ENCODE results near the gene TAS2R60. TPM values are rescaled to one million over a fixed set of nuclear protein-coding genes. Genes with fewer than 3 reads are reported as not detected.
"Not testable (repeated sequence)": the region's sequence is repeated elsewhere in the genome, so short reads cannot be mapped to it uniquely, and the experiment has no call there.

TAS2R60 gene, protein sequence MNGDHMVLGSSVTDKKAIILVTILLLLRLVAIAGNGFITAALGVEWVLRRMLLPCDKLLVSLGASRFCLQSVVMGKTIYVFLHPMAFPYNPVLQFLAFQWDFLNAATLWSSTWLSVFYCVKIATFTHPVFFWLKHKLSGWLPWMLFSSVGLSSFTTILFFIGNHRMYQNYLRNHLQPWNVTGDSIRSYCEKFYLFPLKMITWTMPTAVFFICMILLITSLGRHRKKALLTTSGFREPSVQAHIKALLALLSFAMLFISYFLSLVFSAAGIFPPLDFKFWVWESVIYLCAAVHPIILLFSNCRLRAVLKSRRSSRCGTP
- polyA plus RNA-seq (ENCODE audit: insufficient read length in 4 of 4): not detected

DNA sequence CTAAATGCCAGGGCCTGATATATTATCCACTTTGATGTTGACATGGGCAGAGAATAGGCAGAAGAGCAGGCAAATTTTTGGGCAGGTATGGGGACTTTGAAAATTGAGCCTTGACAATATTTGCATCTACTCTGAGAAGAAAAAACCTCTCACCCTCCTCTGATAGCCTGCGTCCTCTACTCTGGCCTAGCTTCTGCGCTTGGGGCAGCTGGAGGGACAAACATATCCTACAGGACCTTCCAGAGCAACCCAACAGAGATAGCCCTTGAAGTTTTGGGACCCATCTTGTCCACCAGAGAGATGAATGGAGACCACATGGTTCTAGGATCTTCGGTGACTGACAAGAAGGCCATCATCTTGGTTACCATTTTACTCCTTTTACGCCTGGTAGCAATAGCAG is at the start of gene TAS2R60:
TAS2R60 (plus strand) TSS at position 301 of the 400 bp plus-strand sequence; CDS start at position 301, 0 bp downstream.
- no peak for DNase-seq (ENCODE audit: low read depth in 4 of 4, low spot score in 2 of 4)

DNA sequence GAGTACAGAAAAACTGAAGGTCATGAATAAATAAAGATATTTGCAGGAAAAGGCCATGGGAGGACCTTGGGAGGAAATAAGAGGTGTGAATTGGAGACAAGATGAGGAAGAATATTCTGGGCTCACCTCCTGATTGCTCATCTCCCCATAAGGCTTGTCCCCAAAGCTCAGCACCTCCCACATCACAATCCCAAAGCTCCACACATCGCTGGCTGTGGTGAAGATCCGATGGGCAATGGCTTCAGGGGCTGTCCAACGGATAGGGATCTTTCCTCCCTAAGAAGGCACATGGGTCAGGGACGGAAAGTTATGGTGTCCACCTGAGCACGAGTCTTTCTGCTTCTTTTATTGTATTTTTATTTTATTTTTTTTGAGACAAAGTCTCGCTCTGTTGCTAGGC is 49.2 kb upstream of the TAS2R60 start:
- DNase-seq (ENCODE audit: low read depth in 4 of 4, low spot score in 2 of 4): no peak

DNA sequence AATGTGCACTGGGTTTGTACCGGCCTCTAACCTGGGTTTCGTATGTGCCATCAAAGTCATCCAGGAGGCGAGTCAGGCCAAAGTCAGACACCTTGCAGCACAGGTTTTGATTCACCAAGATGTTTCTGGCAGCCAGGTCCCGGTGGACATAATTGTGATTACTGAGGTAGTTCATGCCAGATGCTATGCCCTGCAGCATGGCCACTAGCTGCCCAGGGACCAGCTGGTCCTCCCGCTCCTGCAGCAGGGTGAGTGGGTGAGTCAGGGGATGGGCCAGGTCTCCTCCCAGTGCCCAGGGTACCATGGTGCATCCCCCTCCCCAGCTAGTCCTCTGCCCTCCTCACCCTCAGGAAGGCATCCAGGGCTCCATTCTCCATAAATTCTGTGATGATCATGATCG is 48.5 kb upstream of the TAS2R60 start:
- DNase-seq (ENCODE audit: low read depth in 4 of 4, low spot score in 2 of 4): no peak

DNA sequence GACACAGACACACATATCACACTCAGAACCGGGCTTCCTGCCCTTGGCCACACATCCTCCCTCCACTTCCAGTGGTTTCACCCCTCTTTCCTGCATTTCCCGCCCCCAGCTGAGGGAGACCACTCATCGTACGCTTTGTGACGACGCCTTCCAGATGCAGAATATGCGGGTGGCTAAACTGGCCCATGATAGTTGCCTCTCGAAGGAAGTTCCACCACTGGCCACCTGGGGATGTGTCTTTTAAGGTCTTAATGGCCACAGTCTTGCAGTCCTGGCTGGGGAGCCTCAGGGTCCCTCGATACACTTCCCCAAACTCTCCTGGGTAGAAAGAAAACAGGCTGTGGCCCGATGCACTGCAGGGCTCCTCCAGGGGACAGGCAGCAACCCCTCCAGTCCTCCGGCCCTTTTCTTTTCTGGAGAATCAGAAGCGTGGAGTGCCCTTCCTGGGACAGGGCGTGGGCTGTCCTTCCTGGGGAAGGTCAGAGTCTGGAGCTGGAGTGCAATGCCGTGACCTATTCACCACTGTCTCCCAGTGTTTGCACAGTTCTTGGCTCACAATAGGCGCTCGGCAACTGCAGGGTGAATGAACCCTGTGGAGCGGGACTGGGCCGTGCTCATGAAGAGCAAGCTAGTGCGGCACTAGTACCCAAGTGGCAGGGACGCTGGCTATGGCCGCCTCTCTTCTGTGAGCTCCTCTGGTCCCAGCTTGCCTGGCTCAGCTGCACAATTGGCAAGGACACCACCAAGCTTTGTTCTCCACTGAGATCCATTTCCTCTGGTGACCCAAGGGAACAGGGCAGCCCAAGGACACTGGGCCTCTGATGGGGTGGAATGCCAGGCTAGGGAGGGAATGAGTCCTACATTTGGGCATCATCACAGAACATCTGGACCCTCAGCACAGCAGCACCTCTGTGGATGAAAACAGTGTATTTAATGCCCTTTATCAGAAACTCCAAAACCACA is 47.8 kb upstream of the TAS2R60 start:
- DNase-seq (ENCODE audit: low read depth in 4 of 4, low spot score in 2 of 4): no peak

DNA sequence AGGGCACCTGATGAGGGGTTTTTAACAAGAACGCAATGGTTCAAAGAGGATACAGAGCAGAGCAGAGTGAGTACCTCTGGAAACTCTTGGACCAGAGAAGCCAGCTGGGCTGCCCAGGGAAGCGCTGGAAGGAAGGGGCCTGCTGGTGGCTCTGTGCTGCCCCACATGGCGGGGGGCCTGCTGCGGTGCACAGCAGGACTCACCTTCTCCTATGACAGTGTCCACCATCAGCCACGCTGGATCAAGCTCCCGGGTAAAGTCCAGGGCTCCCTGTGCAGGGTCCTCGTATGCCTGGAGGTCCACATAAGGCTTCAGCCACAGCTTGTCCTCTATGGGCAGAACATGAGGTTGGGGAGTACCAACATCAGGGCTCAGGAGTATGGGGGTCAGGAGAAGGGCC is 47.1 kb upstream of the TAS2R60 start:
- no peak for DNase-seq (ENCODE audit: low read depth in 4 of 4, low spot score in 2 of 4)

DNA sequence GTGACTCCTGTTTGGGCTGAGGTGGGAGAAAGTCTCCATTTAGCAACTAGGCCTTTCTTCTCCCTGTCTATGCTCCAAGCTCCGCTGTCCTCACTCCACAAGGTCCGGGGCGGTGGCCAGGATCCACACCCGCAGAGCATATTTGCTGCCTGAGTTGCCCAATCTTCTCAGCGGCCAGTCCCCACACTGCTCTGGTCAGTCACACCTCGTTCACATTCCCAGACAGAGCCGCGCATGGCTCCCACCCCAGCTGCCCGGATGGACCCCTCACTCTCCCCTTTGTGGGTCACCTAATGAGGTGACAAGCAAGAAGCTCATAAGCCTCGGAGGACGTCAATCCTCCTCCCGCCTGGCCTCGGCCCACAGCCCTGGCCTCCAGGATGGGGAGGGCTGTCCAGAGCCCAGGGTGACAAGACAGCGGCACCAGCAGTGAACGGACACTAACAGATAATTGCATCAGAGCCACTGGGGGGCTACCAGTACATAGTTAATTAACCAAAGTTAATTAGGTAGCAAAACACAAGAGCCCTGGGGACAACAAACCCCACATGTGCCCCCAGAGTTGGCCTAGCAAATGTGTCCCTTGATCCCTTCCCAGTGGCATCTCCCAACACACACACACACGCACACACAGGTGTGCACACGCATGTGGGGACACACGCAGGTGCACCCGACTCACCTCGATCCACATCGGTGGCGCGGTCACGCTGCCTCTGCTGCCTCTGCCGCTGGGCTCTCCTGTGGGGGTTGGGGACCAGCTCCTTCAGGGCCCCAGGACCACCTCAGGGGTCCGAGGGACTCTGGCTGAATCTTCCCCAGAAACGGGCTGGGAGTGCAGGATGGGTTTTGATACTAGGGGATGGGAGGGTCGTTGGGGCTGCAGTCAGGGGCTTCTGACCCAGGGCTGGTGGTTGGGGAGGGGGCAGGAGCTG is 46.4 kb upstream of the TAS2R60 start:
- no peak for DNase-seq (ENCODE audit: low read depth in 4 of 4, low spot score in 2 of 4)

DNA sequence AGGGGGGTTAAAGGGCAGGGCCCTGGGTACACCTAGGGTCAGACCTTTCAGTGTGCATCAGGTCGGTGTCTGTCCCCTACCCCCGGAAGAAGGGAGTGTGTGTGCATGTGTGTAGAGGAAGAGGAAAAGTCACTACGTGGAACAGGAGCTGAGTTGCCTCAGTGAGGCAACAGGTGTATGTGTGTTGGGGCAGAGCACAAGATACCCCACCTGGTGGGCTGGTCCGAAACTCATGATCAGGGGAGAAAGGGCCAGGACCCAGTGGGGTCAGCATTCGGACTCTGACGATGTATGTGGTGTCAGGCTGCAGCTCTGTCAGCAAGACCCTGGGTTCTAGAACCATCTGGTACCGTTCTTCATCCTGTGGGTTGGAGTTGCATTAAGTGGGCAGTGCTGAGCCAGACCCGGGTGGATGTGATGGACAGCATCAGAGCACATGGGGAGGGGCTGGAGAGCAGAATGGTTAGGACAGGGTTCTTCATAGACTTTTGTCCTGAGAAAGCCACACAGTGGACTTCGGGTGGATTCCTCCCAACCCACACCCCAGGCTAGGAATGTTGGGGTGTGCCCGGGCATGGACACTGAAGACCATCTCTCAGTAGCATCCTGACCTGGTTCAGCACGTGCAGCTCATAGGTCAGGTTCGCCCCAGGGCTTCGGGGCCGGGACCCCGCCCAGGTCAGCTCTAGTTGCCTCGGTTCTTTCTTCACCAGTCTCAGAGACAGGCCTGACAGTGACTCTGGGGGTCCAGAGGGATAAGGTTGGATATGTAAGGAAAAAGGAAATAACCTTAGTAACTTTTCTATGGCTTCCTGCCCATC is 45.3 kb upstream of the TAS2R60 start:
- DNase-seq (ENCODE audit: low read depth in 4 of 4, low spot score in 2 of 4): no peak

DNA sequence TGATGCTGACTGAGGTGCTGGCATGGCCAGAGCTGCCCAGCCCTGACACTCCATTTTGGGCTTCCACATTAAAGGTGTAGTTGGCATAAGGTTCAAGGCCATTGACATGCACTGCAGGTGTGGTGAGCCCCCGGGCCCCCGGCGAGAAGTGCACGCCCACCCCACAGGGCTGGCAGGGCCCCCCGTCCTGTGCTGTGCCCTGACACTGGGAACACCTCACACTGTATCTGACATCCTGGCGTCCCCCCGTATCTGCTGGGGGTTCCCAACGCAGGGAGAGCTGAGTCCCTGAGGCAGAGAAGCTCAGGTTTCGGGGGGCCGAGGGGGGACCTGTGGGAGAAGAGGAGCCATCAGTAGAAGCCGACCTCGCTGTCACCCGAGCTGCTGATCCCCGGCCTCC is 44.6 kb upstream of the TAS2R60 start:
- DNase-seq (ENCODE audit: low read depth in 4 of 4, low spot score in 2 of 4): no peak

DNA sequence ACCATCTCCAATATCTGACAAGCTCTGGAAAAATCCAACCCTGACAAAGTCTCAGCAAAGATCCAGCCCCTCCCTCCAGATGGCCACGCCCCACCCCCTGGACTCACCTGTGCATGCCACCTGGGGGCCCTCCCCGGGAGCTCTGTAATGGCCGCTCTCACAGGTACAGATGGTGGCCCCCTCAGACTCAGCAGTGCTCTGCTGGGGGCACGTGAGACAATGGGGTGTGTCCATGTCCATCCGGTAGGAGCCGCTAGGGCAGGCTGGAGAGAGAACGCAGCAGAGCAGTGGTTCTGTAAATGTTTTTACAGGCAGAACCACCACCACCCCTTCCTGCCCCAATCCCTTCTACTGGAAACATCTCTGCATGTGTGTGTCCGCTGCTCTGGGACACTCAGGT is 44.1 kb upstream of the TAS2R60 start:
- DNase-seq (ENCODE audit: low read depth in 4 of 4, low spot score in 2 of 4): no peak

DNA sequence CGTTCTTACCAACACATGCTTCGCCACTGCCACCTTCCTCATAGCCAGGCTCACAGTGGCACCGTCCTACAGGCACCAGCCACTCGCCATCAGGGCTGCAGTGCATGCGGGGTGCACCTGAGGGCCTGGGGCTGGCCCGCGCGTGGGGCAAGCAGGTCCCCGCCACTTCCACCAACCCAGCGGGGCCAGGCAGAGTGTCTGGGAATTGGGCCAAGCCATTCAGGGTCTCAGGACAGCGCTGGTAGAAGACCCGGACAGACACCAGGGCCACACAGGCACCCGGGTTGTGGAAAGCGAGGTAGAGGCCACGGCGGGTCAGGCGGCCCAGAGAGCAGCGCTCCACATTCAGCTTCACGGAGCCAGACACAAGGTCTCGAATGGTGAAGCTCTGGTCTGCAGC is 43.6 kb upstream of the TAS2R60 start:
- no peak for DNase-seq (ENCODE audit: low read depth in 4 of 4, low spot score in 2 of 4)

DNA sequence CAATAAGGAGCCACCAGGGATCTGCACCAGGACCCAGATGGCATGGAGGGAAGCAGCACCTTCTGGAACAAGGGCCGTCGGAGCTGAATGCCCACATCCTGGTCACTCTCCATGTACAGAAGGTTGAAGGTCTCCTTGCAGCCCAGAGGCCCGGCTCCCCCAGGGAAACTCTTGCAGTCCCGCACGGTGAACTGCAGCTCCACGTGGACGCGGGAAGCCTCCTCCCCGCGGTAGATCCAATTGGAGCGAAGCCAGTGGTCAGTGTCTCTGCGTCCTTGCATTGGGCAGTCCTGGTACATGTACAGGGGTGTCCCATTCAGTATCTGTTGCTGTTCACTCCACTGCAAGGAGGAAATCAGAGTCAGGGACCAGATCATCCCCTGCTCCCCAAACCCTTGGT is 42.0 kb upstream of the TAS2R60 start:
- no peak for DNase-seq (ENCODE audit: low read depth in 4 of 4, low spot score in 2 of 4)

DNA sequence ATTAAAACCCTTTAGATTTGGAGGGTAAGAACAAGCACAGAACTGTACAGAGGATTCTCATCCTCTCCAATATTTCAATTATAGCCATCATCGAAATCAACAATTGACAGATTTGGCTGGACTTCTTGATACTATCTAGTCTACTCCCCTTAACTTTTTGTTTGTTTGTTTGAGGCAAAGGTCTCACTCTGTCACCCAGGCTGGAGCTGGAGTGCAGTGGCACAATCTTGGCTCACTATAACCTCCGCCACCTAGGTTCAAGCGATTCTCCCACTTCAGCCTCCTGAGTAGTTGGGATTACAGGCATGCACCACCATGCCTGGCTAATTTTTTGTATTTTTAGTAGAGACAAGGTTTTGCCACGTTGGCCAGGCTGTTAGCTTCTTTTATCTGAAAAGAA is 41.0 kb upstream of the TAS2R60 start:
- DNase-seq (ENCODE audit: low read depth in 4 of 4, low spot score in 2 of 4): not testable (repeated sequence)

DNA sequence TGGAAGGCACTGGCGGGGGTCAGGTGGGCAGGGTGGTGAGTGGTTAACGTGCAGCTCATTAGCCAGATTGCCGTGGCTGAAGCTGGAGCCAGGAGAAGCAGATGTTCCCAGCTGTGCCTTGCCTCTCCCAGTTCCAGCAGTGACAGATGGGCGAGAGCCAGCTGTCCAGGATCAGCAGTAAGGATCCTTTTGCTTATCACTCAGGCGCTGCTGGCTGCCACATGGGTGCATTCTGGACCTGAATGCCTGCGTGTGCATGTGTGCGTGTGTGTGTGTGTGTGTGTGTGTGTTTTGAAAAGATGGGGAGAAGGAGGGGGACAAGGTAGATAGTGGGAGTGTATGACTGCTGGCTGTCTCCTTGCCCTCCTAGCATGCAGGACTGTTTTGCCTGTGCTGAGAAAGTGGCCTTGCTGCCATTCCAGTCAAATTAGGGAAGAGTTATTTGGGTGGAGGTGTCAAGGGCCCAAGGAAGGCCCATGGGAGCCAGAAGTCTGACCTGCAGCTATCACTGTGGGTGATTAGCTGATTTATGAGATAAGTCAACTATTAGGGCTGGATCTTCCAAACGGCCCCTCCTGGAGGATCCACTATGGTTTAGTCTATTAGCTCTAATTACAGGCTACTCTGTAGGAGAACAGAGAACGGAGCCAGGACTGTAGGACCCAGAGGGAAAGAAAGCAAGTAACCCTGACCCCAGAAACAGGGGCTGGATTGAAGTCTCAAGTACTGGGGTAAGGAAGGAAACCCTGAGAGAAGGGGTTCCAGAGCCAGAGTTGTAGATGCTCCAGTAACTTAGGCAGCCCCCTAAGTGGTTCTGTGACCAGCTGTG is 37.9 kb upstream of the TAS2R60 start:
- DNase-seq (ENCODE audit: low read depth in 4 of 4, low spot score in 2 of 4): no peak

DNA sequence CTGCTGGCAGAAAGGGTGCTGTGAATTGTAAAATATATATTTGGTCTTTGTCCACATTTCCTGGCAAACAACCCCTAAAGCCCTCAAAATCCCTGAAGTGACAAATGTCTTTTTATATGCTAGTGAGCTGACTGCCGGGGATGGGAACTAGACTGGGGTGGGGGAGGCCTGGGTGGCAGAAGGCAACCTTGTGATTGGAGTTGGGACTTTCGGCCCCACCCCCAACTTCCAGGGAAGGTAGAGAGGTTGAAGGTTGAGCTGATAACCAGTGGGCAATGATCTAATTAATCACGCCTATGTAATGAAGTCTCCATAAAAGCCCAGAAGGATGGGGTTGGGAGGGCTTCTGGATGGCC is 37.3 kb upstream of the TAS2R60 start:
- no peak for DNase-seq (ENCODE audit: low read depth in 4 of 4, low spot score in 2 of 4)

DNA sequence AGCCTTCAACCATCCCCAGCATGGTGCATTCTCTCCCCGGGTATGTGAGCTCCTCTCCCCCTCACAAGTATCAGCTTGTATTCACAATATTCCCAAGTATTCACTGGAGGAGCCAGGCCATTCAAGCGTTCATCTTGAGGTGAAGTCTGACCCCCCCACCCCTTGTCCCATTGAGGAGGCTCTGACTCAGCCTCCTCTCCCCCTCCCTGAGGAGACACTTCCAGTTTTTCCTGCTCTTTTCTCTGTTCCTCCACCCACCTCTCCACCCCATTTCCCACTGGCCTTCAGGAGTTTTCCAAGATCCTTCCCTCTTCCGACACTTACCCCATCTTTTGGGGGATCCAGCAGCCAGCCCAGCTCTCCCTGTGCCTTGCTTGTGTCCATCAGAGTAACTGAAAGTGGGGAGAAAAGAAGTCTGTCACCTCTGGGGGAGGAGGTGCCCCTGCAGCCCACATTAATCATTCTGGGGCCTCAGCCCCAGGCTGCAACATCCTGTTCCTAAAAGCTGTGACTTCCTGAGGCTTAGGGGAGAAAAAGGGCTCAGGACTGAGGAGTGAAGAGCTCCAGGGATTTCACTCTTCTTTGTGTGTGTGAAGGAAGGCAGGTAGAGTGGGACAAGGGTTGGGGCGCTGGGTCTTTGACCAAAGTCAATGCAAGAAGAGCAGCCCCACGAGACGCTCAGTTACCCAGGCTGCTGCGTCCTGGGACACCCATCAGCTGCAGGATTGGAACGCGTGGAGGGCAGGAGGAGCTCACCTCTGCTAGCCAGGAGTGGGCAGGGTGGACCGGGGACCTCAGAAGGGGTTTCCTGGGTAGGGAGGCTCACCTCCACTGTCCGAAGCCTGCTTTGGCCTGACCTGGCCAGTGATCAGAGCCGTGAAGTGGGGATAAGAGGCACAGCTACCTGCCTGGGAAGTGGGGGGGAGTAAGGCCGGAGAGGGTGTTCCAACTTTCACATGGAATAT is 35.7 kb upstream of the TAS2R60 start:
- no peak for DNase-seq (ENCODE audit: low read depth in 4 of 4, low spot score in 2 of 4)

DNA sequence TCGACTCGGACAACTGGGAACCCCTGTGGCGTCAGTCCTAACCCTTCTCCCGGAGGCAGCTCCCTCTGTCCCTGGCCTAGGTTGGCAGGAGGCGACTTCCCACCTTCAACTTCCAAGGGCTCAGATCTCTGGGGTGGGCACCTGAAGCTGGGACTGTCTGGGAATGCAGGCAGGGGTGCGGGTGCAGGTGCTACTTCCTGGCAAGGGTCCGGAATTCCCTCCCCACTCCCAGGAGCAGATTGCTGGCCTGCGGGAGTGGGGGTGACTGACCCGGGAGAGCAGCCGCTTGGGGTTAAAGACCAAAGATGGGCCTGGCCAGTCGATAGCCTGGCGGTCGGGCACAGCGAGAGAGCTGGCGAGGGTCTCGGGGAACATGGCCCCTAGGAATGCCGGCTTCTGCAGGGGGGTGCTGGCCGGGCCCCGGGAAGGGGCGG is 35.0 kb upstream of the TAS2R60 start:
- no peak for DNase-seq (ENCODE audit: low read depth in 4 of 4, low spot score in 2 of 4)

DNA sequence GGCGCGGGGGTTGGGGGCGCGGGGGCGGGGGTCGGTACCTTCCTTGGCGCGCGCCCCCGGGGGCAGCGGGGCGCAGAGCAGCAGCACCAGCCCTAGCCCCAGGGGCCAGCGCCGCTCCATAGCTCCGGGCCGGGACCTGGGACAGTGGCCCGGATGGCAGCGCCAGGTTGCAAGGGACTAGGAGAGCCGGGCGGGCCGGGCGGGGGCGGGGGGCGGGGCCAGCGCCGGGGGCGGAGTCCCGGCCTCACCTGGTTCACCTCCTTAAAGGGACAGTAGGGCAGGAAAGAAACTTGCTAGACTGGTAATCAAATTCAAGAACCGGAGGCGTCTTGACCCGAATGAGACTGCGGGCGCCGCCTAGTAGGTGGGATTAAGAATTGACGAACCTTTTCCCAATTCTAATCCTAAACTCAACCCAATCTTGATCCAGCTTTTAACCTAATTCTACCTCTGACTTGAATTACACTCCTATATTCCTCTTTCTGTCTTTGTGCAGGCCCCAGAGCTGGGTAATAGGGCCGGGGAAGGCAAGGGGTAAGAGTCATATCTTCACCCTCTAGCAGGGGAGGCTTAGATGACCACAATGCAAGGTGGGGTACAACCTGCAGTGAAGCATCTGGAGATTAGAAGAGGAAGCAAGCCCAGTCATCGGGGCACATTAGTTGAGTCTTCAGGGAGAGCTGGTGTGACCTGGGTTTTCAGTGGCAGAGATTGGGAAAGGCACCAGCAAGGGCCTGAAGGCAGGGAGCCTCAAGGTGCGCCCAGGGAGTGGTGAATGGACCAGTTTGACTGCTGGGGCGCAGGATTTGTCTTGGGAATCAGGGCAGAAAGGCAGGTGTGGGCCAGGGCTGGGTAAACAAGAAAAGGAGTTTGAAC is 34.3 kb upstream of the TAS2R60 start, which contains the start of gene EPHA1:
EPHA1 (minus strand) TSS at position 171 of the 876 bp plus-strand sequence; CDS start at position 120, 51 bp downstream.
- no peak for DNase-seq (ENCODE audit: low read depth in 4 of 4, low spot score in 2 of 4)
